BLaER1 treated with 17β-estradiol and CSF1 and Interleukin-3, amounts not matched to agents 10 nM and 100 nM (cell line): ENCODE results near the gene PEX6.
A peak's percentile ranks its signal among the peaks of the same experiment; 100 is the strongest.

Experiments used
- H3K27ac ChIP-seq, 11 experiments: shearing (Covaris generic); formaldehyde crosslinking; 2 replicates each; pipeline ENCODE4 v1.8.1; 2022
- H3K27me3 ChIP-seq, 11 experiments: shearing (Covaris generic); formaldehyde crosslinking; 2 replicates each; pipeline ENCODE4 v1.8.1; 2022
- H3K36me3 ChIP-seq, 11 experiments: shearing (Covaris generic); formaldehyde crosslinking; 2 replicates each; pipeline ENCODE4 v1.8.1; 2022
- H3K4me1 ChIP-seq, 10 experiments: shearing (Covaris generic); formaldehyde crosslinking; 2 replicates each; pipeline ENCODE4 v1.8.1; 2022
- H3K4me2 ChIP-seq, 11 experiments: shearing (Covaris generic); formaldehyde crosslinking; 2 replicates each; pipeline ENCODE4 v1.8.1; 2022
- H3K4me3 ChIP-seq, 10 experiments: shearing (Covaris generic); formaldehyde crosslinking; 2 replicates each; pipeline ENCODE4 v1.8.1; 2022
- H3K9ac ChIP-seq, 11 experiments: shearing (Covaris generic); formaldehyde crosslinking; 2 replicates each; pipeline ENCODE4 v1.8.1; 2022
- H3K9me3 ChIP-seq, 11 experiments: shearing (Covaris generic); formaldehyde crosslinking; replicated peaks in 1 of 11; 2 replicates each; pipeline ENCODE4 v1.8.1; 2022
- H4K20me1 ChIP-seq, 11 experiments: shearing (Covaris generic); formaldehyde crosslinking; 2 replicates each; pipeline ENCODE4 v1.8.1; 2022
- Cebpa-rat ChIP-seq, 11 experiments: shearing (Covaris generic); IDR thresholded peaks; 2 replicates each; pipeline ENCODE4 v1.8.1; 2022

Gene PEX6

GRCh38 chr6:42978839-42979522, at the start of gene PEX6:
Gene PEX6 (minus strand): TSS chr6:42979181. CDS start chr6:42979150, 31 bp downstream.
- Histone ChIP-seq H3K27ac (peak within 1 kb of the TSS; percentile 82 to 98 (median 91)), H3K27me3 (no peaks in the 10 kb centered on the region), H3K9me3 (no peaks in the 10 kb centered on the region), H3K4me2 (peak within 1 kb of the TSS; percentile 89 to 99 (median 97)), H3K9ac (peak within 1 kb of the TSS; percentile 92 to 98 (median 94)), H4K20me1 (peaks cover 0 to 16% (median 5%) of the 10 kb centered on the region in 11 experiments; a peak in 8 of 22 replicates), H3K36me3 (peaks cover 5 to 18% (median 11%) of the 10 kb centered on the region in 11 experiments; a peak in 16 of 22 replicates), H3K4me3 (peak within 1 kb of the TSS; percentile 81 to 99 (median 93)), H3K4me1 (peaks cover 42 to 69% (median 53%) of the 10 kb centered on the region in 10 experiments)
- no peak for TF ChIP-seq Cebpa-rat (IDR thresholded peaks at IDR 0.05)

- TF ChIP-seq Cebpa-rat (IDR thresholded peaks at IDR 0.05), result no peak
- peak overlapping the region in 1 of 11 experiments; percentile 6; a peak in 1 of 22 replicates for H3K27ac ChIP-seq
- H3K4me1 ChIP-seq, result peaks cover 11 to 29% (median 22%) of the 10 kb centered on the region in 10 experiments
- peaks cover 0 to 74% (median 34%) of the 10 kb centered on the region in 11 experiments; a peak in 15 of 22 replicates for H4K20me1 ChIP-seq
- H3K36me3 ChIP-seq, result peaks cover 62 to 88% (median 82%) of the 10 kb centered on the region in 11 experiments
- no peaks in the 10 kb centered on the region for H3K27me3 ChIP-seq
- H3K4me2 ChIP-seq, result no peak overlapping the region
- H3K9me3 ChIP-seq, result no peaks in the 10 kb centered on the region
- H3K4me3 ChIP-seq, result no peak overlapping the region
- peak overlapping the region in 1 of 11 experiments; percentile 1; a peak in 1 of 22 replicates for H3K9ac ChIP-seq
Measured at GRCh38 chr6:43026365-43026764, 47.4 kb upstream of the PEX6 start.

GRCh38 chr6:43024436-43024835, 45.5 kb upstream of the PEX6 start:
- Histone ChIP-seq H3K27me3 (no peaks in the 10 kb centered on the region), H4K20me1 (peaks cover 0 to 67% (median 29%) of the 10 kb centered on the region in 11 experiments; a peak in 15 of 22 replicates), H3K4me1 (peaks cover 20 to 45% (median 33%) of the 10 kb centered on the region in 10 experiments), H3K36me3 (peaks cover 70 to 84% (median 79%) of the 10 kb centered on the region in 11 experiments), H3K9ac (no peak overlapping the region; a peak in 1 of 22 replicates), H3K4me2 (peak overlapping the region in 3 of 11 experiments; percentile 1 to 17 (median 16); a peak in 2 of 22 replicates), H3K9me3 (no peaks in the 10 kb centered on the region), H3K27ac (no peak overlapping the region), H3K4me3 (no peak overlapping the region)
- TF ChIP-seq Cebpa-rat (IDR thresholded peaks at IDR 0.05), result no peak

GRCh38 chr6:43021270-43022047, 42.5 kb upstream of the PEX6 start, which contains the start of gene RRP36:
Gene RRP36 (plus strand): TSS chr6:43021623. CDS start chr6:43021655, 32 bp downstream.
- Histone ChIP-seq H3K9me3 (no peaks in the 10 kb centered on the region), H3K9ac (peak within 1 kb of the TSS; percentile 79 to 89 (median 84)), H3K27ac (peak within 1 kb of the TSS; percentile 17 to 89 (median 77); a peak in 21 of 22 replicates), H3K4me2 (peak within 1 kb of the TSS; percentile 60 to 97 (median 86)), H3K27me3 (no peaks in the 10 kb centered on the region), H3K36me3 (peaks cover 69 to 84% (median 76%) of the 10 kb centered on the region in 11 experiments), H3K4me1 (peaks cover 29 to 63% (median 45%) of the 10 kb centered on the region in 10 experiments), H3K4me3 (peak within 1 kb of the TSS; percentile 78 to 98 (median 88)), H4K20me1 (peaks cover 9 to 58% (median 30%) of the 10 kb centered on the region in 11 experiments; a peak in 18 of 22 replicates)
- TF ChIP-seq Cebpa-rat (IDR thresholded peaks at IDR 0.05), result peak in 3 of 11 experiments; percentile 11 to 46 (median 41); a peak in 2 of 22 replicates

- Histone ChIP-seq H3K4me1 (peaks cover 35 to 69% (median 50%) of the 10 kb centered on the region in 10 experiments), H3K27me3 (no peaks in the 10 kb centered on the region), H3K9ac (peak overlapping the region in 10 of 11 experiments; percentile 79 to 89 (median 84); a peak in 17 of 22 replicates), H4K20me1 (peaks cover 14 to 58% (median 36%) of the 10 kb centered on the region in 11 experiments; a peak in 17 of 22 replicates), H3K9me3 (no peaks in the 10 kb centered on the region), H3K27ac (peak overlapping the region in 10 of 11 experiments; percentile 50 to 89 (median 78); a peak in 20 of 22 replicates), H3K4me3 (peak overlapping the region; percentile 78 to 98 (median 88); a peak in 19 of 20 replicates), H3K36me3 (peaks cover 63 to 78% (median 70%) of the 10 kb centered on the region in 11 experiments), H3K4me2 (peak overlapping the region; percentile 60 to 96 (median 85))
- no peak for TF ChIP-seq Cebpa-rat (IDR thresholded peaks at IDR 0.05)
Measured at GRCh38 chr6:43020847-43021246, 41.9 kb upstream of the PEX6 start.

- H3K4me1 ChIP-seq, result peaks cover 42 to 76% (median 54%) of the 10 kb centered on the region in 10 experiments
- H3K4me2 ChIP-seq, result peak overlapping the region; percentile 60 to 96 (median 85); a peak in 14 of 22 replicates
- peak overlapping the region in 6 of 11 experiments; percentile 76 to 89 (median 80); a peak in 6 of 22 replicates for H3K27ac ChIP-seq
- TF ChIP-seq Cebpa-rat (IDR thresholded peaks at IDR 0.05), result no peak
- H3K27me3 ChIP-seq, result no peaks in the 10 kb centered on the region
- H3K4me3 ChIP-seq, result no peak overlapping the region
- peaks cover 14 to 51% (median 37%) of the 10 kb centered on the region in 11 experiments; a peak in 17 of 22 replicates for H4K20me1 ChIP-seq
- no peaks in the 10 kb centered on the region for H3K9me3 ChIP-seq
- H3K9ac ChIP-seq, result no peak overlapping the region
- peaks cover 56 to 71% (median 63%) of the 10 kb centered on the region in 11 experiments for H3K36me3 ChIP-seq
Measured at GRCh38 chr6:43020052-43020705, 41.2 kb upstream of the PEX6 start.

- peaks cover 6 to 43% (median 30%) of the 10 kb centered on the region in 11 experiments; a peak in 17 of 22 replicates for H4K20me1 ChIP-seq
- TF ChIP-seq Cebpa-rat (IDR thresholded peaks at IDR 0.05), result no peak
- no peak overlapping the region for H3K4me2 ChIP-seq
- H3K9me3 ChIP-seq, result no peaks in the 10 kb centered on the region
- peaks cover 46 to 61% (median 53%) of the 10 kb centered on the region in 11 experiments for H3K36me3 ChIP-seq
- no peaks in the 10 kb centered on the region for H3K27me3 ChIP-seq
- H3K4me1 ChIP-seq, result peaks cover 49 to 76% (median 56%) of the 10 kb centered on the region in 10 experiments
- H3K27ac ChIP-seq, result no peak overlapping the region
- peak overlapping the region in 2 of 11 experiments; percentile 4 to 25; a peak in 1 of 22 replicates for H3K9ac ChIP-seq
- no peak overlapping the region for H3K4me3 ChIP-seq
Measured at GRCh38 chr6:43019152-43019551, 40.2 kb upstream of the PEX6 start.

- no peaks in the 10 kb centered on the region for H3K9me3 ChIP-seq
Measured at GRCh38 chr6:43016943-43017334, 38.0 kb upstream of the PEX6 start.

More at GRCh38 chr6:43016943-43017334, 38.0 kb upstream of the PEX6 start:
- Histone ChIP-seq H3K36me3 (peaks cover 43 to 53% (median 50%) of the 10 kb centered on the region in 11 experiments), H3K4me1 (peaks cover 51 to 69% (median 57%) of the 10 kb centered on the region in 10 experiments), H3K4me3 (0 out of 20 replicates have a peak overlapping the region, but pooled peaks of 1 of the 10 experiments have one; percentile 8), H3K4me2 (peak overlapping the region; percentile 88 to 100 (median 95)), H3K9ac (peak overlapping the region in 10 of 11 experiments; percentile 16 to 71 (median 51); a peak in 18 of 22 replicates), H4K20me1 (peaks cover 6 to 39% (median 27%) of the 10 kb centered on the region in 11 experiments; a peak in 18 of 22 replicates), H3K27me3 (no peaks in the 10 kb centered on the region), H3K27ac (peak overlapping the region in 8 of 11 experiments; percentile 3 to 56 (median 36); a peak in 11 of 22 replicates)
- TF ChIP-seq Cebpa-rat (IDR thresholded peaks at IDR 0.05), result no peak
